Measurements from ENCODE around the gene ZNF423.

- no peak for TF ChIP-seq EP300 (IDR thresholded peaks at IDR 0.05)
- TF ChIP-seq CTCF (IDR thresholded peaks at IDR 0.05): no peak
- TF ChIP-seq POLR2A (IDR thresholded peaks at IDR 0.05): no peak
- TF ChIP-seq POLR2AphosphoS5 (IDR thresholded peaks at IDR 0.05): no peak
These were observed 400.5 kb downstream of the ZNF423 start for GRCh38 chr16:49455181-49455990.
